K562 (cell line): ENCODE data around the gene DLGAP1. TPM values are rescaled to one million over a fixed set of nuclear protein-coding genes. Genes with fewer than 3 reads are reported as not detected.

Source experiments
- ATAC-seq: fragments of 200-7000 bp; cut with Tn5 transposase; 3 replicates; pipeline ENCODE4 v1.9.1; 2020; ENCODE audit warnings: moderate library complexity
- BruUV-seq: library from RNA; stranded (reverse); fragments of 400-500 nt; replicated peaks from 2 replicates; lab custom pipeline; 2021; lab: Mats Ljungman, UMichigan
- CTCF ChIA-PET: fragments of 300-600 bp; formaldehyde crosslinking; extraction: SDS; loops from one replicate; lab custom pipeline; 2021; ENCODE audit warnings: low intra/inter-chr PET ratio; lab: Yijun Ruan, JAX
- POLR2A ChIA-PET: fragments of 300-600, 350-650 bp; sonication (Branson Sonifier 250); formaldehyde crosslinking; extraction: SDS; loops from one replicate; lab custom pipeline; 2021; ENCODE audit warnings: antibody characterized with exemption, inconsistent platforms; lab: Yijun Ruan, JAX
- DNase-seq, 4 experiments: peaks; one replicate each; pipeline versions ENCODE4 v3.0.0 to v3.0.0-alpha.2; 2011 to 2018; ENCODE audit warnings: low spot score in 3 of 4, mixed read lengths in 3 of 4; ENCODE audit errors: extremely low read depth in 1 of 4
- FAIRE-seq: peaks from 2 replicates; lab custom pipeline; 2011; peaks lifted over from hg19 to GRCh38; lab: Jason Lieb, UNC
- H2AFZ ChIP-seq: 2 replicates; pipeline ENCODE4 v1.6.0; 2011; ENCODE audit warnings: low read depth, low read length, control low read depth, inconsistent platforms
- H3K27ac ChIP-seq: fragments of 200-600 bp; 3 replicates; pipeline ENCODE4 v1.8.0; 2011; ENCODE audit warnings: low read depth, mild to moderate bottlenecking, control low read depth, inconsistent platforms, low read length, moderate library complexity, mixed read lengths; ENCODE audit errors: extremely low read depth
- H3K27me3 ChIP-seq, 2 experiments: fragments of 300-600 bp in 1 of 2; 2 replicates in 1 of 2; 3 replicates in 1 of 2; pipeline versions ENCODE4 v1.6.0 to v1.8.0; 2011; ENCODE audit warnings: inconsistent platforms in 2 of 2, low read length in 2 of 2, mild to moderate bottlenecking in 1 of 2, mixed read lengths in 1 of 2, moderate library complexity in 1 of 2; ENCODE audit not compliant: control insufficient read depth in 2 of 2, insufficient read depth in 2 of 2
- H3K36me3 ChIP-seq: fragments of 300-600 bp; 3 replicates; pipeline ENCODE4 v1.8.0; 2011; ENCODE audit warnings: mild to moderate bottlenecking, low read length, inconsistent platforms; ENCODE audit not compliant: control insufficient read depth, insufficient read depth
- H3K4me1 ChIP-seq, 2 experiments: fragments of 200-600 bp in 1 of 2; replicated peaks in 1 of 2; 2 replicates in 1 of 2; 3 replicates in 1 of 2; pipeline versions ENCODE4 v1.5.1 to v1.8.0; 2011; ENCODE audit warnings: inconsistent platforms in 2 of 2, low read length in 2 of 2, mild to moderate bottlenecking in 1 of 2, mixed read lengths in 1 of 2, moderate library complexity in 1 of 2; ENCODE audit not compliant: control insufficient read depth in 2 of 2, insufficient read depth in 2 of 2
- H3K4me2 ChIP-seq: 2 replicates; pipeline ENCODE4 v1.6.1; 2011; ENCODE audit warnings: low read length, control low read depth, inconsistent platforms, mixed read lengths; ENCODE audit not compliant: insufficient read depth
- H3K4me3 ChIP-seq: fragments of 200-600 bp; sonication (generic), shearing (Covaris generic); 2 replicates; pipeline ENCODE4 v1.5.1; 2016; ENCODE audit warnings: control low read depth, inconsistent platforms
- H3K79me2 ChIP-seq: fragments of 200-600 bp; 3 replicates; pipeline ENCODE4 v1.8.0; 2011; ENCODE audit warnings: low read length, inconsistent platforms; ENCODE audit not compliant: control insufficient read depth, insufficient read depth
- H3K9ac ChIP-seq, 2 experiments: 2 replicates each; pipeline versions ENCODE4 v1.6.0 to v1.6.1; 2011; ENCODE audit warnings: low read depth in 2 of 2, low read length in 2 of 2, control low read depth in 1 of 2, inconsistent platforms in 1 of 2, mild to moderate bottlenecking in 1 of 2, mixed read lengths in 1 of 2; ENCODE audit not compliant: insufficient read depth in 1 of 2
- H3K9me1 ChIP-seq: one replicate; pipeline ENCODE4 v1.6.0; 2011; ENCODE audit warnings: inconsistent platforms, mild to moderate bottlenecking, low read length, moderate library complexity; ENCODE audit not compliant: control insufficient read depth, insufficient read depth
- H3K9me3 ChIP-seq: replicated peaks from 2 replicates; pipeline ENCODE4 v1.5.1; 2011; ENCODE audit warnings: low read depth, low read length, inconsistent platforms; ENCODE audit not compliant: control insufficient read depth, insufficient read depth
- H4K20me1 ChIP-seq: replicated peaks from 2 replicates; pipeline ENCODE4 v1.6.1; 2011; ENCODE audit warnings: low read length, inconsistent platforms, mixed read lengths; ENCODE audit not compliant: control insufficient read depth, insufficient read depth
- BRF1 ChIP-seq: IDR thresholded peaks from 3 replicates; pipeline ENCODE4 v1.6.1; 2011; ENCODE audit warnings: borderline replicate concordance, mild to moderate bottlenecking; ENCODE audit not compliant: insufficient read length; ENCODE audit errors: extremely low read depth
- KLF6 ChIP-seq: fragments of 250-450 bp; sonication (Bioruptor Pico); IDR thresholded peaks from 2 replicates; pipeline ENCODE4 v1.4.0; 2020; ENCODE audit warnings: mild to moderate bottlenecking, moderate library complexity, borderline replicate concordance
- RBFOX2 ChIP-seq: fragments of 200-400 bp; formaldehyde crosslinking; IDR thresholded peaks from 2 replicates; pipeline ENCODE4 v1.6.1; 2017; ENCODE audit warnings: low read depth, mild to moderate bottlenecking, low read length, moderate library complexity
- SUPT5H ChIP-seq: fragments of 450-650 bp; IDR thresholded peaks from 2 replicates; pipeline ENCODE4 v1.6.1; 2016
- ZNF695 ChIP-seq: fragments of 450-650 bp; formaldehyde crosslinking; IDR thresholded peaks from 2 replicates; pipeline ENCODE4 v1.4.0; 2020; ENCODE audit warnings: mild to moderate bottlenecking, moderate library complexity
- WGBS: fragments of 100-300 bp; shearing (Covaris generic); methylation state at CpG from one replicate; pipeline ENCODE4 v1.1.6; 2016; ENCODE audit warnings: low coverage, mixed read lengths; ENCODE audit not compliant: insufficient coverage; ENCODE audit errors: missing lambda C conversion rate; 5-methylcytosine and 5-hydroxymethylcytosine counted together
- in situ Hi-C: fragments of 300-500 bp; cut with MboI; formaldehyde crosslinking; loops from 4 replicates; pipeline ENCODE4 v1.15.0; 2018; ENCODE audit warnings: inconsistent platforms, mixed read lengths
- intact Hi-C: fragments of 100-400 bp; cut with micrococcal nuclease; formaldehyde crosslinking; loops from 2 replicates; pipeline ENCODE4 v1.14.2; 2022
- polyA plus RNA-seq, 8 experiments: library from polyadenylated mRNA; depleted of rRNA in 4 of 8; stranded (reverse) in 5 of 8; unstranded in 3 of 8; fragments of >200 nt; fragmentation: Nextera tagmentation in 2 of 8; fragmentation: Illumina TruSeq in 1 of 8; extraction: Ambion mirVana in 2 of 8; extraction: Trizol in 1 of 8; gene quantifications; 2 replicates each; pipeline versions ENCODE4 v1.2.1 to v1.2.3, GENCODE V29; 2011 to 2014; ENCODE audit warnings: inconsistent platforms in 1 of 8, missing spikeins in 1 of 8
- total RNA-seq, 7 experiments: library from RNA; depleted of rRNA in 6 of 7; stranded (reverse); fragments of >200 nt in 6 of 7; fragmentation: Illumina TruSeq in 2 of 7; extraction: Trizol in 2 of 7; gene quantifications; 2 replicates each; pipeline versions ENCODE4 v1.2.1 to v1.2.3, GENCODE V29; 2011 to 2021; ENCODE audit warnings: low replicate concordance in 1 of 7
- TF ChIP-seq, protein P1 (sequence below): fragments of 250-450 bp; sonication (Bioruptor Pico); IDR thresholded peaks from 2 replicates; pipeline ENCODE4 v1.5.0; 2021
- TF ChIP-seq, protein P2 (sequence below): fragments of 450-650 bp; IDR thresholded peaks from 2 replicates; pipeline ENCODE4 v1.6.1; 2017; ENCODE audit warnings: antibody characterized with exemption
- TF ChIP-seq, protein P3 (sequence below): sonication (generic); formaldehyde crosslinking; IDR thresholded peaks from 2 replicates; pipeline ENCODE4 v1.8.1; 2022; ENCODE audit warnings: missing genetic modification reagents
- TF ChIP-seq, protein P4 (sequence below): fragments of 250-450 bp; sonication (Bioruptor Pico); IDR thresholded peaks from 2 replicates; pipeline ENCODE4 v1.5.0; 2021; ENCODE audit warnings: mild to moderate bottlenecking, moderate library complexity
- TF ChIP-seq, protein P5 (sequence below): sonication (generic); formaldehyde crosslinking; IDR thresholded peaks from 2 replicates; pipeline ENCODE4 v1.8.0; 2022; ENCODE audit warnings: mild to moderate bottlenecking, missing genetic modification reagents

DLGAP1 gene
- total and polyA plus RNA-seq, 9 of the 15 experiments (the other 6 are each of a cell fraction or from before 2014, with no cell fraction given): 0.04 to 0.22 (median 0.08) TPM

DNA sequence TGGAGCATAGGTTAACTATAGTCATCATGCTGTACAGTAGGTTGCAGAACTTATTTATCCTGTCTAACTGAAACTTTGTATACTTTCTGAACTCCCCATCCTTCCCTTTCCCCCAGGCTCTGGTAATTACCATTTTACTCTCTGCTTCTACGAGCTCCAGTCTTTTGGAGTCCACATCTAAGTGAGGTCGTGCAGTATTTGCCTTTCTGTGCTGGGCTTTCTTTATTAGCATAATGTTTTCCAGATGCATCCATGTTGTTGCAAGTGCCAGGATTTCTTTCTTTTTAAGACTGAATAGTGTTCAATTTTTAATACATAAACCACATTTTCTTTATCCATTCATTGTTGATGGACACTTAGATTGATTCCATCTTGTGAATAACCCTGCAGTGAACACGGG lies 541.0 kb downstream of the DLGAP1 start:
- Histone ChIP-seq H3K9ac (no peak overlapping the region), H3K27ac (no peak overlapping the region), H3K4me2 (no peak overlapping the region), H3K36me3 (no peaks in the 10 kb centered on the region), H4K20me1 (no peaks in the 10 kb centered on the region), H3K79me2 (no peaks in the 10 kb centered on the region), H3K9me1 (no peaks in the 10 kb centered on the region), H2AFZ (no peak overlapping the region), H3K27me3 (no peaks in the 10 kb centered on the region), H3K4me3 (no peak overlapping the region), H3K4me1 (no peaks in the 10 kb centered on the region; a peak in 1 of 5 replicates), H3K9me3 (no peaks in the 10 kb centered on the region)
- intact Hi-C loops (no loop called here), in situ Hi-C loops (no loop called here)
- POLR2A ChIA-PET: no interaction called here
- no TSS peak for BruUV-seq
- no peak for DNase-seq
- 1% methylated on average over 3 of the region's 3 CpGs for WGBS
- FAIRE-seq: no peak
- no peak for ATAC-seq
- CTCF ChIA-PET: no interaction called here
- TF ChIP-seq KLF6 (no peak), SUPT5H (no peak), ZNF695 (CRISPR knock-in tag) (no peak), RBFOX2 (no peak), BRF1 (no peak)
- TF ChIP-seq, protein P1, sequence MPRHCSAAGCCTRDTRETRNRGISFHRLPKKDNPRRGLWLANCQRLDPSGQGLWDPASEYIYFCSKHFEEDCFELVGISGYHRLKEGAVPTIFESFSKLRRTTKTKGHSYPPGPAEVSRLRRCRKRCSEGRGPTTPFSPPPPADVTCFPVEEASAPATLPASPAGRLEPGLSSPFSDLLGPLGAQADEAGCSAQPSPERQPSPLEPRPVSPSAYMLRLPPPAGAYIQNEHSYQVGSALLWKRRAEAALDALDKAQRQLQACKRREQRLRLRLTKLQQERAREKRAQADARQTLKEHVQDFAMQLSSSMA (CRISPR knock-in tag): no peak
- TF ChIP-seq, protein P2, sequence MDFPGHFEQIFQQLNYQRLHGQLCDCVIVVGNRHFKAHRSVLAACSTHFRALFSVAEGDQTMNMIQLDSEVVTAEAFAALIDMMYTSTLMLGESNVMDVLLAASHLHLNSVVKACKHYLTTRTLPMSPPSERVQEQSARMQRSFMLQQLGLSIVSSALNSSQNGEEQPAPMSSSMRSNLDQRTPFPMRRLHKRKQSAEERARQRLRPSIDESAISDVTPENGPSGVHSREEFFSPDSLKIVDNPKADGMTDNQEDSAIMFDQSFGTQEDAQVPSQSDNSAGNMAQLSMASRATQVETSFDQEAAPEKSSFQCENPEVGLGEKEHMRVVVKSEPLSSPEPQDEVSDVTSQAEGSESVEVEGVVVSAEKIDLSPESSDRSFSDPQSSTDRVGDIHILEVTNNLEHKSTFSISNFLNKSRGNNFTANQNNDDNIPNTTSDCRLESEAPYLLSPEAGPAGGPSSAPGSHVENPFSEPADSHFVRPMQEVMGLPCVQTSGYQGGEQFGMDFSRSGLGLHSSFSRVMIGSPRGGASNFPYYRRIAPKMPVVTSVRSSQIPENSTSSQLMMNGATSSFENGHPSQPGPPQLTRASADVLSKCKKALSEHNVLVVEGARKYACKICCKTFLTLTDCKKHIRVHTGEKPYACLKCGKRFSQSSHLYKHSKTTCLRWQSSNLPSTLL: no peak
- TF ChIP-seq, protein P3, sequence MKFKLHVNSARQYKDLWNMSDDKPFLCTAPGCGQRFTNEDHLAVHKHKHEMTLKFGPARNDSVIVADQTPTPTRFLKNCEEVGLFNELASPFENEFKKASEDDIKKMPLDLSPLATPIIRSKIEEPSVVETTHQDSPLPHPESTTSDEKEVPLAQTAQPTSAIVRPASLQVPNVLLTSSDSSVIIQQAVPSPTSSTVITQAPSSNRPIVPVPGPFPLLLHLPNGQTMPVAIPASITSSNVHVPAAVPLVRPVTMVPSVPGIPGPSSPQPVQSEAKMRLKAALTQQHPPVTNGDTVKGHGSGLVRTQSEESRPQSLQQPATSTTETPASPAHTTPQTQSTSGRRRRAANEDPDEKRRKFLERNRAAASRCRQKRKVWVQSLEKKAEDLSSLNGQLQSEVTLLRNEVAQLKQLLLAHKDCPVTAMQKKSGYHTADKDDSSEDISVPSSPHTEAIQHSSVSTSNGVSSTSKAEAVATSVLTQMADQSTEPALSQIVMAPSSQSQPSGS (CRISPR knock-in tag): no peak
- TF ChIP-seq, protein P4, sequence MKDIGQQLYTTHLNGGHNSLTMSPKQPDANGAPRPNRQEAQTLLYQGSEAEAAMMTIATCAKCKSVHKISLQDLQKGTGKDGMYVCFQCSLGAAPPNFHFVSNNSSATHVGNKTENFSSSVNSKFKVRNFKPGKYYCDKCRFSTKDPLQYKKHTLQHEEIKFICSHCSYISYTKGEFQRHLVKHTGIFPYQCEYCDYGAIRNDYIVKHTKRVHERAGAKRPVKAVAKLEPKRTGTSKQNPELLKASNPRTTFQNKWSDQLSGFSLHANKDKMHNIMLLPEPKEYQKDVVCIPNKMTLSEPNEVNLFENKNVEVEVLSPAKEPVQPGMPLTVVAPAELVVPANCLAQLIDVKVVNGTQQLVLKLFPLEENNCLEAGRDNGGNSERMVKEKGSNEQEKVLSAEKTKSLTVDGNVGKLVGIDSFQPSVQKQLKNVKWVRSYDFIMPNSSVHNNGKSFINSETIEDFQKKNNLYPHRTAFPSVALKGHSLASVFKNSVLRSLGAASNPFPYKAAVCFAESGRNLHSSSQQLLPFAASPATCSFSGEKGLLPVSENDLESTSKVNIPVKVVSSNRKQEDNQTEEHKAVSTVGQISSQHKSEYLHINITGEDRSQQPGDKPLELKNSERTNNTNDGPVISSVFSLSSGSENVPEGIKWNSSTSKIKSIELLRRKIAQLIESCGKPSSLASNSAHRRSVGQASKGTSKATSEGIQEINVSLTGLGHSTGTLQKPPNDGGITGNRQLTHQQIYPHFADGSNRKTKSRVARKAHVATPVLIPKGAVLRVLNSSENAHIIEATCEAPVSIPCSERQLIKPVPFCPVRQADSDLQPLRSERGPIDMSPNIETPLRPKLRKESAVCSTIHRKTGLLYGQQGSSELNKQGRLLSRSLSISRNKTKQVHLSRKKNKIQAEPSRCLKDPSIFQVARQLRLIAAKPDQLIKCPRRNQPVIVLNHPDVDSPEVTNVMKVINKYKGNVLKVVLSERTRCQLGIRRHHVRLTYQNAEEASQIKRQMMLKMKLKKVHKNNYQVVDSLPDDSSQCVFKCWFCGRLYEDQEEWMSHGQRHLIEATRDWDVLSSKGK (CRISPR knock-in tag): no peak
- TF ChIP-seq, protein P5, sequence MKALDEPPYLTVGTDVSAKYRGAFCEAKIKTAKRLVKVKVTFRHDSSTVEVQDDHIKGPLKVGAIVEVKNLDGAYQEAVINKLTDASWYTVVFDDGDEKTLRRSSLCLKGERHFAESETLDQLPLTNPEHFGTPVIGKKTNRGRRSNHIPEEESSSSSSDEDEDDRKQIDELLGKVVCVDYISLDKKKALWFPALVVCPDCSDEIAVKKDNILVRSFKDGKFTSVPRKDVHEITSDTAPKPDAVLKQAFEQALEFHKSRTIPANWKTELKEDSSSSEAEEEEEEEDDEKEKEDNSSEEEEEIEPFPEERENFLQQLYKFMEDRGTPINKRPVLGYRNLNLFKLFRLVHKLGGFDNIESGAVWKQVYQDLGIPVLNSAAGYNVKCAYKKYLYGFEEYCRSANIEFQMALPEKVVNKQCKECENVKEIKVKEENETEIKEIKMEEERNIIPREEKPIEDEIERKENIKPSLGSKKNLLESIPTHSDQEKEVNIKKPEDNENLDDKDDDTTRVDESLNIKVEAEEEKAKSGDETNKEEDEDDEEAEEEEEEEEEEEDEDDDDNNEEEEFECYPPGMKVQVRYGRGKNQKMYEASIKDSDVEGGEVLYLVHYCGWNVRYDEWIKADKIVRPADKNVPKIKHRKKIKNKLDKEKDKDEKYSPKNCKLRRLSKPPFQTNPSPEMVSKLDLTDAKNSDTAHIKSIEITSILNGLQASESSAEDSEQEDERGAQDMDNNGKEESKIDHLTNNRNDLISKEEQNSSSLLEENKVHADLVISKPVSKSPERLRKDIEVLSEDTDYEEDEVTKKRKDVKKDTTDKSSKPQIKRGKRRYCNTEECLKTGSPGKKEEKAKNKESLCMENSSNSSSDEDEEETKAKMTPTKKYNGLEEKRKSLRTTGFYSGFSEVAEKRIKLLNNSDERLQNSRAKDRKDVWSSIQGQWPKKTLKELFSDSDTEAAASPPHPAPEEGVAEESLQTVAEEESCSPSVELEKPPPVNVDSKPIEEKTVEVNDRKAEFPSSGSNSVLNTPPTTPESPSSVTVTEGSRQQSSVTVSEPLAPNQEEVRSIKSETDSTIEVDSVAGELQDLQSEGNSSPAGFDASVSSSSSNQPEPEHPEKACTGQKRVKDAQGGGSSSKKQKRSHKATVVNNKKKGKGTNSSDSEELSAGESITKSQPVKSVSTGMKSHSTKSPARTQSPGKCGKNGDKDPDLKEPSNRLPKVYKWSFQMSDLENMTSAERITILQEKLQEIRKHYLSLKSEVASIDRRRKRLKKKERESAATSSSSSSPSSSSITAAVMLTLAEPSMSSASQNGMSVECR (CRISPR knock-in tag): no peak
